ENCODE results near the gene TMEM8B.

Gene TMEM8B

DNA sequence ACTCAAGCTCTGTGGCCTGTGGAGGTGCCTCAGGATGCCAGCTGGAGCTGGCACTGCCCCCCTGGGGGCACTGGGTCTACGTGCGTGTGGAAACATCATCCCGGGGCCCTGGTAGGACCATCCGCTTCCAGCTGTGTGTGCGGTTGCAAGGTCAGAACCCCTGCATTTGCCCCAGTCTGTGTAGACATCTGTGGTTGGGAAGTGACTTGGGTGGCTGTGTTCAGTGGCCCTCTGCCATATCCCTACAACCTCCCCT, 12.5 kb downstream of the TMEM8B start:
- no peak for DNase-seq (ENCODE audit: low spot score)

DNA sequence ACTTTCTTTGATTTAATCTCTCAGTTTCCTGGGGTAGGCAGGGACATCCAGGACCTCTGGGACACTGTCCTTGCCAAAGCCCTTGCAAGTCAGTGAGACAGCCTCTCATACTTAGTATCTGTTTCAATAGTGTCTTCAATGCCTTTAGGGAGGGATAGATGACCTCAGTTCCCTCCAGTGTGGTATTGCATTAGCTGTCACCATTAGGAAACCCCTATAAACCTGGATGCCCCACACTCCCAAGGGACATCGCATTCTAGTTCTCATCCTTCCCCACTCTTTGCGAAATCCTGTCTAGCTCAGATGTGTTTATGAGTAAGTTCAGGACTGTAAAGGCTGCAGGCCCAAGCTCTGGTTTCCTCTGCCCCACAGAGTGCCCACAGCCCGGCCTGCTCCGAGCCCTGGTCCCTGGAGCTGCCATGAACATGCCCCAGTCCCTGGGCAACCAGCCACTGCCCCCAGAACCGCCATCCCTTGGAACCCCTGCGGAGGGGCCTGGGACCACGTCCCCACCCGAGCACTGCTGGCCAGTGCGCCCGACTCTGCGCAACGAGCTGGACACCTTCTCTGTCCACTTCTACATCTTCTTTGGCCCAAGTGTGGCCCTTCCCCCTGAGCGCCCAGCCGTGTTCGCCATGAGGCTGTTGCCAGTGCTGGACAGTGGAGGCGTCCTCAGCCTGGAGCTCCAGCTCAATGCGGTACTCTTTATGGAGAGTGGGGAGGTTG, 13.2 kb downstream of the TMEM8B start:
- DNase-seq (ENCODE audit: low spot score): no peak

DNA sequence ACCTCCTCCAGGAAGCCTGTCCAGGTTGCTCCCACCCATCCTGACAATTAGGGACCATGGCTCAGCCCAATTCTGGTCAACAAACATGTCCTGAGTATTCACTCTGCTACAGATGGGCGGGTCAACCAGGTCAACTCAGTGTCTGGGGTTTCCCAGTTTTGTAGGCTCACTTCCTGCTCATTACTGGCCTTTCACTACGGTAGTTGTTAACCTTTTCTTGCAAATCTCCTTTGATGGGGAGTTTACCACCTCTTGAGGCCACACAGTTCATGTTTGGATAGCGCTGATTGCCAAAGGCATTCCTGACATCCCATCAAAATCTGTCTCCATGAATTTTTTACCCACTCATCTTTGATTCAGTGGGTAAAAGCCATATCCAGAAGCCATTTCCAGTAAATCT, 13.8 kb downstream of the TMEM8B start:
- no peak for DNase-seq (ENCODE audit: low spot score)

DNA sequence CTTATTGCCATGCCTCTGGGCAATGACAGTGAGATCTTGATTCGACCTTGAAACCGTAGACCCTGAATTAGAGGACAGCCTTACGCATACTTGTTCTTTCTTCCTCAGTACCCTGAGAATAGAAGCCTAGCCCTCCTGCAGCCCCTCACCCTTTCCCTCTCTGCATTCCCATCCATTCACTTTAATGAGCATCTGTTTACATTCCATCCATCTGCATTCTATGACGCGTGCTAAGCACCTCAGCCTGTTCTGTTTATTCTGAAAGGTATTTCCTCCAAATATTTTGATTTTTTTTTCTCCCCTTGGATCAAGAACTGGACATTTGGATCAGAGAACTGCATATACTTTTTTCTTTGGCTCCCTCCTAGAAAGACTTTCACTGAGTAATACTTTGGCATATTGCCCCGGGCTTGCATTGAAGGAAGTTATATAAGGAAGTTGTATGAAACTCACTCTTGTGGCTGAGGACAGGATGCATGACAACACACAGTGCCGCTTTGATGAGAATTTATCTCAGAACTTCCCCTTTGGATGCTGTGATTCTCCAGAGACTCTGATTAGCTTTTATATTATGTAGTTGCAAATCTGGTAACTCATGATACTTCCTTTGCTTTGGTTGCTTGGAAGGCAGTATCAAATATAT, 15.7 kb downstream of the TMEM8B start:
- peak; percentile 88 for DNase-seq (ENCODE audit: low spot score)

DNA sequence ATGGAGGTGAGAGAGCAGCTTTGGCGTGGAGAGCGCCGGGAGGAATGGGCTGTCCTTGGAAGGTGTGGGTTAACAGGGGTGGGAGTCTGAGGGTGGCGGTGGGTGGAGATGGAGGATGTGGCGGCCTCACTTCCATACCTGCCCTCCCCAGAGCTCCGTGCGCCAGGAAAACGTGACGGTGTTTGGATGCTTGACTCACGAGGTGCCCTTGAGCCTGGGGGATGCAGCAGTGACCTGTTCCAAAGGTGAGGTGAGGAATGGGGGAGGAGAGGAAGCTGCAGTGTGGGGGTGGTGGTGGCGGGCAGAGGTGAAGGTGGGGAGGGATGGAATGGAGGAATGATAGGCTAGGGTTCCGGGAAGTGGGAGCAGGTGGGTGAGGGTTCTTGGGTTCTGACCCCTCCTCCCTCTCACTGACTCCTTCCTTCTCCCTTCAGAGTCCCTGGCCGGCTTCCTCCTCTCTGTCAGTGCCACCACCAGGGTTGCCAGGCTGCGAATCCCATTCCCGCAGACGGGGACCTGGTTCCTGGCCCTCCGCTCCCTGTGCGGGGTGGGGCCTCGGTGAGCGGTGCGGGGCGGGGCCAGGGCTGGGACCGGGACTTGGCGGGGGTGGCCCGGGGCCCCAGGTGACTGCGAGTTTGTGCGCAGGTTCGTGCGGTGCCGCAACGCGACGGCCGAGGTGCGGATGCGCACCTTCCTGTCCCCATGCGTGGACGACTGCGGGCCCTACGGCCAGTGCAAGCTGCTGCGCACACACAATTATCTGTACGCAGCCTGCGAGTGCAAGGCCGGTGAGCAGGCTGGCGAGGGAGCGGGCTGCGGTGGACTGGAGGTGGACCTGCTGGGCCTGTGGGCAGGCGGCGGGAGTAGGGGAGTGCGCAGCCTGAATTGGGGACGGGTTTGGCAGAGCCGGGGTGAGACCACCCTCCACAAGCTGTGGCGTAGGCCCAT, 17.1 kb downstream of the TMEM8B start:
- no peak for DNase-seq (ENCODE audit: low spot score)

DNA sequence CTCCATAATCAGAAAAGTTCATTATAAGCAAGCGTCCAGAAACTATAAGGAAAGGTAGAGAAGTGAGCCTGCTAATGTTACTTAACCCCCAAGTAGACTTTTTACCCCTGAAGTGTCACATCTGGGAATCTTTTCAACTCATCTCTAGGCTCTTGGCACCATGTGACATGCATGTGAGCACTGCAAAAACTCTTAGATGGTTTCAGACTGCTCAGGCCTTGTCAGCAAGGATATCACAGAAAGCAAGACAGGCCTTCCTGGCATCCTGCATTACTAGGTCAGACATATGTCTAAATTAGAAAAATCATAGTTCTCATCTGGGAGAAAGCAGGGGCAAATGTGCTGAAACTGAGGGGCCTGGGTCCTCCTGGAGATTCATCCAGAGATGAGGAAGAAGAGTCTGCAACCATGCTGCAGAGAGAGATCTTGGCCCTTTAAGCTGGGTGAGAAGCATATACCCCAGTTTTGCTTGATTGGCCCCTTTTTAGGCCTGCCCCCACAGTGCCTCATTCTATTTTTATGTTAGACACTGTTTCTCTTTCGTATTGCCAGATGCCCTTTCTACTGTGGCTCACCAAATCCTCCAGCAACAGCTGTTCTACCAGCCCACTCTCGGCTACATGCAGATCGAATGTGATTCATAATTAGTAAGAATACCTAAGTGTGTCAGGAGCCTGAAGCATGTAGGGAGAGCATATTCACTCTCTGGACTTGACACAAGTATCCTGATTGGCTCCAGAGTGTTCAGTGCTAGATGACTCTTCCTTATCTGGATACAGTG, 19.0 kb downstream of the TMEM8B start:
- peak; percentile 97 for DNase-seq (ENCODE audit: low spot score)

DNA sequence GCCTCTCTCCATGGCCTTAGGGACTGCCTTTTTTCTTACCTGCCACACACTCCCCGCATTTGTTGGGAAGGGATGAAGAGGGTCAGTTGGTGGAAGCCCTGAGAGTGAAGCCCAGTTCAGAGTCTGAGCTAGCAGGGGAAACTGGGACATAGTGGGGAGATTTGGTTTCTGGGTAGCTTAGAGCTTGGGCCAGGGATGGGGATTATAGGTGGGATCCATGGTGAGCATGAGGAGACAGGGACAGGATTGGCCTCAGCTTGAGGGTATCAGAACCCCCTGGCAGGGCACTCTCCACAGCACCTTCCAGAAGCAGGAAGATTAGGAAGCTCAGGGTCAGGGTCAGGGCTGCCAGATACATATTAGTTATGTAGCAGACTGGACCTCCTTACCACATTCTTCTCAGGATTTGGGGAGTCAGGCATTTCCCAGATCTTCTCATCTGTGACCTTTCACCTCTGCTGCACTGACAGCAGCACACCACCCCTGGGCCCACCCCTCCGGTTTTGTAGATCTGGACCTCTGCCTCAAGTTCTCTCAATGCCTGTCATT, 23.3 kb downstream of the TMEM8B start:
- DNase-seq (ENCODE audit: low spot score): no peak

DNA sequence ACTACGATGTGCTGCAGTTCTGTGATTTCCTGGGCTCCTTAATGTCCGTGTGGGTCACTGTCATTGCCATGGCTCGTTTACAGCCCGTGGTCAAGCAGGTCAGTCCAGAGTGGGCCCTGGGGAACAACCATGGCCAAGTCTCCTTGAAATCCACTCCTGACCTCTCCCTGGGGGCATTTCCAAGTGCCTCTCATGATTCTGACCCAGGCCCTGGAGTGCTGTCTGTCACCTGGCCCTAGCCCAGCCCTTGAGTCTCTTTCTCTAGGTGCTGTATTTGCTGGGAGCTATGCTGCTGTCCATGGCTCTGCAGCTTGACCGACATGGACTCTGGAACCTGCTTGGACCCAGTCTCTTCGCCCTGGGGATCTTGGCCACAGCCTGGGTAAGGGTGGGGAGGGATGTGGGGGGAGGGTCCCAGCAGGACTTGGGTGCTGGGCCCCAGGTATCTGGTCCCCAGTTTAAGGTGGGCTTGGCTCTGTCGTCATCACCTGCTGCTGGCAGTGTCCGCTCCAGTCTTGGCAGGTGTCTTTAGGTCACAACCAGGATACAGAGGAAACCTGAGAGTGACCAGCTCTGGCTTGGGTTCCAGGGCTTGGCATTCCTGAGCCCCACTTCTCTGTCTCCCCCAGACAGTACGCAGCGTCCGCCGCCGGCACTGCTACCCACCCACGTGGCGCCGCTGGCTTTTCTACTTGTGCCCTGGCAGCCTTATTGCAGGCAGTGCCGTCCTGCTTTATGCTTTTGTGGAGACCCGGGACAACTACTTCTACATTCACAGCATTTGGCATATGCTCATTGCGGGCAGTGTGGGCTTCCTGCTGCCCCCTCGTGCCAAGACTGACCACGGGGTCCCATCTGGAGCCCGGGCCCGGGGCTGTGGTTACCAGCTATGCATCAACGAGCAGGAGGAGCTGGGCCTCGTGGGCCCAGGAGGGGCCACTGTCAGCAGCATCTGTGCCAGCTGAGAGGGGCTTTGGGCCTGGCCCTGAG, 24.1 kb downstream of the TMEM8B start:
- DNase-seq (ENCODE audit: low spot score): no peak

DNA sequence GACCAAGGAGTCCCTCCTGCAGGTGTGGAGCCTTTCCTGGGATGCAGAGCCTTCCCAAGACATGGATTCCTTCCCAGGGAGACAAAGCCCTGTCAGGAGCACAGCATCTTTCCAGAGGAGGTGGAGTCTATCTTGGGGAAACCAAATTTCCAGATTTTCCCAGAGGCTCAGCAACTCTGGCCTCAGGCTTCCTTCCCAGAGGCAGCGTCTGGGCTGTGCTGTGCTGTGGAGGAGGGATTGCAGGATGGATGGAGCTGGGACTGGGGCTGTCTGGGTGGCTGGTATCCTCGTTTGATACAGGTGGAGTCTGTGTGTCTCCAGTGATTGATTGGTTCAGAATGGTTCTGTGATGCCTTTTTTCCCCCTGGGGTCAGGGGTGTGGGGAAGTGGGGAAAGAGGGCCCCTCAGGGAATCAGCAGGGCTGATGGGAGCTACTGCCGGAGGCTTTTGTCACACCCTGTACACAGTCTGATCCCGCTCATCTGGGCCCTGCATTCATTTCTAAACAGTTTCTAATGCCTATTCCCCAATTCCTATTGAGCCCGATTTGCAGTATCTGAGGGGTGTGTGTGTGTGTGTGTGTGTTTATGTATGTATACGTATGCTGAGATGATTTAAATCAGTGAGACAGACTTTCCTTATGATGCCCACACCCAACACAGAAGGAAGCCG, 25.2 kb downstream of the TMEM8B start:
- no peak for DNase-seq (ENCODE audit: low spot score)

DNA sequence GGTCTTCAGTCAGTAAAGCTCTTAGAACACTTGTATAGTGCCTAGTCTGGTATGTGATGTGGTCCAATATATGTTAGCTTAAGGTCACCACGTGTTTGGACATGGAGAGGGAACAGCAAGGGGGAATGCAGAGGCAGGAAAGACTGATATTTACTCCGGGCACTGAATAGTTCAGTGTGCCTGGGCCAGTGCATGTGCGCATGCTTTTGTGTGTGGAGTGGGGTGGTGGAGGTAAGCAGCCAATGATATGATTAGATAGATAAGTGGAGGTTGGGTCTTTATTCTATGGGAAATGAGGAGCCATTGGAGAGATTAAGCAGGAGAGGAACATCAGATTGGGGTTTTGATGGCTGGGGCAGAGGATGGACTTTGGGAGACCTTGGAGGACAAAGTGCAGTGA, 27.2 kb downstream of the TMEM8B start:
- DNase-seq (ENCODE audit: low spot score): no peak

DNA sequence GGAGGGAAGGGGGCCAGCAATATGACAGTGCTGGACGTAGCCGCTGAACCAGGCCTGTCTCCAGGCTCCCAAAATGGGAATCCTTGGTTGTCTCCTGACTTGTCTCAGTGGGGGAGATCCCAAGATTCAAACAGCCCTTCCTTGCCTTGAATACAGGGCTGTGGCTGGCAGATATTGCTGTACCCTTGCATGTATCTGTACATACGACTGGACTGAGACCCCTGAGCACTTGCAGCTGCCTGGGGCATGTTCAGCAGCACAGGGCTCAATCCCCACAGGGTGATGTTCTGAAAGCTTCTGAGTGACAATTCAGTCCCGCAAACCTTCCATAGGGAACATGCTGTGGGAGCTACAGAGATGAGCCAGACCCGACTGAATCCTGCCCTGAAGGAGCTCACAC, 27.9 kb downstream of the TMEM8B start:
- DNase-seq (ENCODE audit: low spot score): no peak

DNA sequence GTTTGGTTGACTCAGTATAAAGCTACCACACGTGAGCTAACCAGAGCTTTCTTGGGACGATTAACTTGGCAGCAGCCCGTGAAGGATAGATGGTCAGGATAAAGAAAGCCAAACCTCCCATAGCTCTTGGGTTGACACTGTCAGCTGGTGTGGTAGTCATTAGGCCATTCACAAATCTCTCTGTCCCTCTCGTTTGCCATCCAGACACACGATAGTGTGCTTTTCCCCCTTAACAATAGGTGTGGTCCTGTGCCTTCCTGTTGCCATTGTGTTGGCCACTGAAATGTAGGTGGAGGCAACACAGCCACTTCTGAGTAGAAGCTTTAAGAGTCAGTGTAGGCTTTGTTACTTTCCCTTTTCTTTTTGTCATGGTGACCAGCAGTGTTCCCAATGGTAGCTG, 29.4 kb downstream of the TMEM8B start:
- DNase-seq (ENCODE audit: low spot score): no peak

DNA sequence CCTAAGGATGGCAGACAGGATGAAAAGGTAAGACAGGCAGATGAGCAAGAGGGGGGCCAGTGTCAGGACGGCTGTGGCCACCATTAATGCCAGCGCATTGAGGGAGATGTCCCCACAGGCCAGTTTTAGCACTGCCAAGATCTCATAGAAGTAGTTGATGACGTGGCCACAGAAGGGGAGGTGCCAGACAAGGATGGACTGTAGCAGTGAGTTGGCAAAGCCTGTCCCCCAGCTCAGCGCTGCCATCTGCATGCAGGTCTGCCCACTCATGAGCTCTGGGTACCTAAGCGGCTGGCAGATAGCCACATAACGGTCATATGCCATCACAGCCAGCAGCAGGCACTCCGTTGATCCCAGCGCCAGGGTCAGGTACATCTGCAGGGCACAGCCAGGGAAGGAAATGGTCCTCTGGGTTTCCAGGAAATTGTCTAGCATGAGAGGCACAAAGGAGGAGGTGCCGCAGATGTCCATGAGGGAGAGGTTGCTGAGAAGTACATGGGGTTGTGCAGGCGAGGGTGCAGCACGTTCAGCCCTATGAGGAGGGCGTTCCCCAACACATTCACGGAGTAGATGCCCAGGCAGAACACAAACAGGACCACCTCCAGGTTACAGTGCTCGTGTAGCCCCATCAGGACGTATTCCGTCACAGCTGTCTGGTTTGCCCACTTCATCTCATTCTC, 30.4 kb downstream of the TMEM8B start:
- DNase-seq (ENCODE audit: low spot score): peak; percentile 54

DNA sequence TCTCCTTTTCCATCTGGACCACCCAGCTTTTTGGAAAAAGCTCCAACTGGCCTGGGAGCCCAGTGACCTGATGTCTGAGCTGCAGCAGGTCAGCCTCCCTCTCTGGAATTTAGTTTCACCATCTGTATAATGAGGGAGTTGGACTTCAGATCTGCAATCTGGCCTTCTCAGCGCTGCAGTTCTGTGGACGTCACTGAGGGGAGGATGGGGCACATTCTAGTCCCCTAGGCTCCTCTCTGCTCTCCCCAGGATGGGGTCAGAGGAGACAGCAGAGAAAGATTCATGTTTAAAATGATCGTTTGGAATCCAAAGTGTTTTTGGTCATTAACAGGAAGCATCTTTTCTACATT, 30.9 kb downstream of the TMEM8B start:
- DNase-seq (ENCODE audit: low spot score): no peak

DNA sequence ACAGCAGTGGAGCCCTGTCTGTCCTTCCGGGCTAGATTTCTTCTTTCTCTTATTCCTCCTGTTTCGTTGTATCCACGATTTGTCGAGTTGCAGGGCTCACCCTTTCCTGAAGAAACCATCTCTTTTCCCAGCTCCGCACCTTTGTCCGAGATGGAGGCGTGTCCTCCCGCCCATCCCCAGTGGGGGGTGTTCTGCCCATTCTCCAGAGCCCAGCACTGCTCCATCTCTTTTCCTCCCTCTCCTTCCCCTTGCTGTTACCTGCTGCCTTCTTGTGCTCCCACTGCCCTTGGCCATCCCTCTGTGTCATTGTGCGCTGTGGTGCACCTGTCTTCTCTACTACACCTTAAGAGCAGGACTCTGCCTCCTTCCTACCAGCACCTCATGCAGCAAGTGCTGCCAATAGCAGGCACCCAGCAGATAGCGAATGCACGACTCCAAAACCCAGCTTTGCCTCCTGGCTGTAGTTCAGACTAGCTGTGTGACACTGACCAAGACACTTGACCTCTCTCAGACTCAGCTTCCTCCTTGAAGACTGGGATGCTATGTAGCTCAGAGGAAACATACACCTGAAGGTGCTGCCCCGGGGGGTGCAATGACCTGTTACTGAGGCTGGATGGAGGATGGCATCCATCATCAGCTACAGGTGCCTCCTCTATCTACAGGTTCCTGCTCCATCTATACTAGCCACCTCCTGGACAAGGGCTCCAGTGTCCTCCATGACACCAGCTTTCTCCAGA, 32.3 kb downstream of the TMEM8B start:
- DNase-seq (ENCODE audit: low spot score): no peak

DNA sequence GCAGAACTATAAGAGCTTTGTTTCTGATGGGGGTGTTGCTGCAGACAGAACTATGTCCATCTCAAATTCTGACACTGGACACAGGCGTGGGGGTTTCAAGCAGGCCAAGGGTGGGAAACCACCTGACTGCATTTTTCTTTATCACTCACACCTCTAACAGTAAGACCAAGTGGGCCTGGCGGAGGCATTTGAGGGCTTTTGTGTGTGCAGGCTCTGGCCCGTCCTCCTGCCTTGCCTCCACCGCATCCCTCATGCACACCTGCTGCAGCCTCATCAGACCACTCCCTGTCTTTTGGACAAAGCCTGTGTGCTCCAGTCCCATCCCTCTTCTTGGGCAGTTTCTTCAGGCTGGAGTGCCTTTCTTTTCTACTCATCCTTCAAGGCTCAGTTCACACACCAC, 33.3 kb downstream of the TMEM8B start:
- no peak for DNase-seq (ENCODE audit: low spot score)

DNA sequence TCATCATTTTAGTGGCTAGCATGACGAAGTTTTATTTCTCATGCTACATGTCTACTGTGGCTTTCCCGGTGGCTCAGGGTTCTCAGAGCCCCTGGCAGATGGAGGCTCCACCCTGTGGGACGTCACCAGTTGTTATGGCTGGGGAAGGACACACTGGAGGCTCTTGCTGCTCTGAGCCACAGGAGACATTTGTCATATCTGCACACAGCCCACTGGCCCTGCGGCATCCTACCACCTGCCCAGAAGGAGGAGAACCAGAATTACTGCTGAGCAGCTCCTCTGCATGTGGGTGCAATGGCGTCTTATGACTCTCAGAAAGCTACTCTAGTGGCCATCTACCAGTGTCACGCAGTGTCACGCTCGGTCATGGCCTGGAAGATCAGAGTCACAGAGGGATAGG, 34.6 kb downstream of the TMEM8B start:
- no peak for DNase-seq (ENCODE audit: low spot score)

DNA sequence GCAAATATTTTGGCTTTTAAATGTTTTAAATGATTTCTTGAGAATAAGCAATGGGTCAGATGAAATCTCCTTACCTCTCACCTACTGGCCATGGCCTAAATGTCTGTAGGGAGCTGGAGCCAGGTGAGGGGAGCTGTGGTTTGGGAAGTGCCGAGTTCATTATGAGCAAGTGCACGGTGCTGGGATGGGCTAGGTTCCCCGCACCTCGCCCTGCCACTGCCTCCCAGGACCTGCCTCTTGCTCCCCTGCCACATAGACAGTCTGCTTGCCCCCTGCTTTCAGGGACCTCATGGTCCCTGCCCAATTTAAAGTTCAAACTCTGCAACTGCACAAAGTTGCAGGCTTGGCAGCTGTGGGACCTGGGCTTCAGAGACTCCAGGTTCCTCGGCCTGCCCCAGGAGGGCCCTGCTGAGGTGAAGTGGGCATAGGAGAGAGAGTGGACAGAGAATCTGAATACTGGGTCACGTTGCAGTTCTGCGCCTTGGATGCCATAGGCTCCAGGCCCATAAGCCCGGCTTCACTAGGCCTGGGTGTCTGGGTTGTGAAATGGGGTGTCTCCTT, 35.7 kb downstream of the TMEM8B start:
- DNase-seq (ENCODE audit: low spot score): no peak

DNA sequence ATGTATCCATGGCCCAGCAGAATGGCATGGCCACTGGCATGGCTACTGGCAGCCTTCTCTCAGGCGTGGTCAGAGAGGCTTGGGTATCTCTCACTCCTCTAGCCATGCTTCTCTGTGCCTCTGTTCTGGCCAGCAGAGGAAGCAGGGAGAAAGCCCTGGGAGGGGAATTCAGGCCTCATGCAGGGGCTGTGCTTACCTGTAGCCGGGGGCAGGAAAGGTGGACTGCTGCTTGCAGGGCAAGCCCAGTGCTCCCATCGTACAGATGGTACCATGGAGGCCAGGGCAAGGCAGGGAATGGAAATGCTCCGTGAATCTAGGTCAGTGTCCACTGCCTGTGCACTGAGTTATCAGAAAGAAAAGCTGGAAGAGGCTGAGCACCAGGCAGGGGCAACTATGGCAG, 38.5 kb downstream of the TMEM8B start:
- no peak for DNase-seq (ENCODE audit: low spot score)
